Tibial nerve (tissue), 4 donors: ENCODE results near the gene RARB. TPM values are rescaled to one million over a fixed set of nuclear protein-coding genes. Genes with fewer than 3 reads are reported as not detected.

Source experiments
- DNase-seq, 2 donors: peaks; one replicate each; pipeline ENCODE4 v3.0.0-alpha.2; 2019; ENCODE audit warnings: low spot score in 2 of 2
- H3K27ac ChIP-seq, 4 donors: fragments of 200-600 bp; sonication (generic) in 3 of 4; one replicate each; pipeline ENCODE4 v1.5.1; 2017 to 2019; ENCODE audit warnings: mild to moderate bottlenecking in 1 of 4
- H3K27me3 ChIP-seq, 2 donors: fragments of 200-600 bp; sonication (generic) in 1 of 2; one replicate each; pipeline versions ENCODE4 v1.5.1 to v1.6.0; 2017 to 2019
- H3K36me3 ChIP-seq, 3 donors: fragments of 200-600 bp; sonication (generic); one replicate each; pipeline ENCODE4 v1.5.1; 2018 to 2019
- H3K4me1 ChIP-seq, 4 donors: fragments of 200-600 bp; sonication (generic) in 3 of 4; one replicate each; pipeline ENCODE4 v1.5.1; 2017 to 2019
- H3K4me3 ChIP-seq, 4 donors: fragments of 200-600 bp; sonication (generic) in 3 of 4; one replicate each; pipeline ENCODE4 v1.5.1; 2017 to 2019; ENCODE audit warnings: mild to moderate bottlenecking in 1 of 4, moderate library complexity in 1 of 4
- H3K9me3 ChIP-seq, 4 donors: fragments of 200-600 bp; sonication (generic) in 3 of 4; one replicate each; pipeline ENCODE4 v1.5.1; 2017 to 2019
- EP300 ChIP-seq, 2 donors: sonication (generic); formaldehyde crosslinking; IDR thresholded peaks; one replicate each; pipeline ENCODE4 v1.6.1; 2017; ENCODE audit warnings: antibody characterized with exemption in 2 of 2, mild to moderate bottlenecking in 1 of 2
- POLR2A ChIP-seq, 2 donors: fragments of 450-650 bp; IDR thresholded peaks; one replicate each; pipeline ENCODE4 v1.6.1; 2017; ENCODE audit warnings: antibody characterized with exemption in 2 of 2, mild to moderate bottlenecking in 2 of 2, moderate library complexity in 2 of 2
- WGBS, 2 donors: methylation state at CpG; one replicate each; pipeline ENCODE4 v1.1.5; 2018; 5-methylcytosine and 5-hydroxymethylcytosine counted together
- total RNA-seq, 4 donors: library from RNA; depleted of rRNA; stranded (reverse); fragments of >200 nt; gene quantifications; one replicate each; pipeline ENCODE4 v1.1.0, GENCODE V29; 2016
- TF ChIP-seq, protein P1 (sequence below), 5 experiments: fragments of 200-600 bp in 3 of 5; fragments of 450-650 bp in 2 of 5; sonication (generic) in 3 of 5; IDR thresholded peaks; one replicate each; pipeline ENCODE4 v1.5.1; 2016 to 2019; ENCODE audit warnings: antibody characterized with exemption in 5 of 5, mild to moderate bottlenecking in 3 of 5, moderate library complexity in 2 of 5

Gene RARB
- total RNA-seq, 4 donors from 2014 or later = 9.3 to 22.6 (median 15.1) TPM

DNA sequence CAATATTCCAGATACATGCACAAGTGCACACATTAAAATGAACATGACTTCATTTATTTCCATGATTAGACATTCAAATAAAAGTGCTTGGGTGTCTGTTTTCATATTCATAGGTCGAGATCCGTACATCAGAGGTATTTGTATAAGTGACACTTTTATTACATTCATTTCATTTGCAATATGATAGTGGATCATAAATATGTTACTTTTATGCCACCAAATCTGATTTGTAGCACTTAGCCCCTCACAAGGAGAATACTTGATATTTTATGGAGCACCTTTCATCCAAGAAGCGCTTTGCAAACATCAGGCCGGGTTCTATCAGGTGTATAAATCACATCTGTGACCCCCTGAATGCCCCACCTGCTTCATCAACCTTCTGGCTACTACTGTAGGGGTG, 136.0 kb downstream of the RARB start:
- TF ChIP-seq EP300 (IDR thresholded peaks at IDR 0.05) (no peak), POLR2A (IDR thresholded peaks at IDR 0.05) (no peak)
- TF ChIP-seq, protein P1, sequence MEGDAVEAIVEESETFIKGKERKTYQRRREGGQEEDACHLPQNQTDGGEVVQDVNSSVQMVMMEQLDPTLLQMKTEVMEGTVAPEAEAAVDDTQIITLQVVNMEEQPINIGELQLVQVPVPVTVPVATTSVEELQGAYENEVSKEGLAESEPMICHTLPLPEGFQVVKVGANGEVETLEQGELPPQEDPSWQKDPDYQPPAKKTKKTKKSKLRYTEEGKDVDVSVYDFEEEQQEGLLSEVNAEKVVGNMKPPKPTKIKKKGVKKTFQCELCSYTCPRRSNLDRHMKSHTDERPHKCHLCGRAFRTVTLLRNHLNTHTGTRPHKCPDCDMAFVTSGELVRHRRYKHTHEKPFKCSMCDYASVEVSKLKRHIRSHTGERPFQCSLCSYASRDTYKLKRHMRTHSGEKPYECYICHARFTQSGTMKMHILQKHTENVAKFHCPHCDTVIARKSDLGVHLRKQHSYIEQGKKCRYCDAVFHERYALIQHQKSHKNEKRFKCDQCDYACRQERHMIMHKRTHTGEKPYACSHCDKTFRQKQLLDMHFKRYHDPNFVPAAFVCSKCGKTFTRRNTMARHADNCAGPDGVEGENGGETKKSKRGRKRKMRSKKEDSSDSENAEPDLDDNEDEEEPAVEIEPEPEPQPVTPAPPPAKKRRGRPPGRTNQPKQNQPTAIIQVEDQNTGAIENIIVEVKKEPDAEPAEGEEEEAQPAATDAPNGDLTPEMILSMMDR (IDR thresholded peaks at IDR 0.05) = no peak
- no peak for DNase-seq
- peaks cover 0 to 15% (median 0%) of the 10 kb centered on the region in 4 donors for H3K4me1 ChIP-seq

DNA sequence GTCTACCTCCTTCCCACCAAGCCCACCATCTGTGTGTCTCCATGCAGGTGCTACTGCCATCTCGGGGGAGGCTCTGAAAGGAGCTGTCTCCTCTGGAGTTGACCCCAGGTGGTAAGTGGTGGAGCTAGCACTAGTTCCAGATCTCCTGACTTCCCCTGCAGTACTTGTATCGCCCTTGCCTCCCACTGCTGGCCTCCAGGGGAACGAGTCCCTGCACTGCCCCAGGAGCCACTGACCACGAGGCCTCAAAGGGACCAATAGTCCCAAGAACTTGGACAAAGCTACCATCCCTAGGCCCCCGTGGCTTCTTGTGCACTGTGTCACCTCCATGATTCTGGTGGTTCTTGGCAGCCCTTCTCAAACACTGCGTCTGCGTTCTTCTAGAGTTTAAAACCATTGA, 137.7 kb downstream of the RARB start:
- no peaks in the 10 kb centered on the region for H3K9me3 ChIP-seq
- H3K36me3 ChIP-seq = peaks cover 0 to 15% (median 0%) of the 10 kb centered on the region in 3 donors
- H3K4me1 ChIP-seq = peaks cover 0 to 13% (median 0%) of the 10 kb centered on the region in 4 donors
- TF ChIP-seq EP300 (IDR thresholded peaks at IDR 0.05) (no peak), POLR2A (IDR thresholded peaks at IDR 0.05) (no peak)
- TF ChIP-seq, protein P1 (IDR thresholded peaks at IDR 0.05) = no peak
- DNase-seq = no peak
- H3K27me3 ChIP-seq = no peaks in the 10 kb centered on the region
- no peak overlapping the region for H3K27ac ChIP-seq
- no peak overlapping the region for H3K4me3 ChIP-seq
- 91 to 93% methylated on average over 6 of the region's 7 CpGs for WGBS, 2 donors

More for the DNA sequence above, 136.0 kb downstream of the RARB start:
- no peak overlapping the region for H3K4me3 ChIP-seq
- no peaks in the 10 kb centered on the region for H3K36me3 ChIP-seq
- H3K9me3 ChIP-seq = no peaks in the 10 kb centered on the region
- WGBS, 2 donors = 92 to 95% methylated on average over 4 of the region's 4 CpGs
- H3K27me3 ChIP-seq = no peaks in the 10 kb centered on the region
- no peak overlapping the region for H3K27ac ChIP-seq

DNA sequence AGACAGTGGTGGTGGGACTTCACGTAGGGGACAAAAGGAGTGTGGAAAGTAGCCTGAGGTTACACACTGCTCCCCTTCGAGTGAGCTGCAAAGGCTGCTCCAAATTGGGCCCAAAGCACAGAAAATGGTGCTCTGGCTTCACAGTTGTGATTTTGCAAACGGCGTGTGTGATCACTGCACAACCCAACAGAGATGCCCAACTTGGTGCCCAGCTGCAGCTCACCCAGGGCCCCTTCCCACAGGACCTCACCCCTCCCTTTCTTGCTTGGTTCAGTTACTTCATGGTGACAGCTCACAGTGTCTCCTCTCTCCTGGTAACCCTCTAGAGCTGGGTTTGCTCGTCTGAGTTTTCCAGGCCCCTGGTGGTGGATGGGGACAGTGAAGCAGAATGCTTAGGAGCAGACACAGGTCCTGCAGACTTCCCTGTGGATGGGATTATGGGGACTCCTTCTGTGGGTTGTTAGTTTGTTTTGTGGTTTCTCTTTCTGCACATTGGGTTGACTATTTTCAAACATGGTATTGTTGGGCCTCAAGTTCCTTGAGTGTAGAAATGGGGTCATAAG, 138.4 kb downstream of the RARB start:
- Histone ChIP-seq H3K9me3 (no peaks in the 10 kb centered on the region), H3K27ac (no peak overlapping the region), H3K4me3 (no peak overlapping the region), H3K36me3 (peaks cover 0 to 22% (median 0%) of the 10 kb centered on the region in 3 donors), H3K4me1 (peaks cover 0 to 6% (median 0%) of the 10 kb centered on the region in 4 donors), H3K27me3 (no peaks in the 10 kb centered on the region)
- no peak for DNase-seq
- WGBS, 2 donors = 84 to 89% methylated on average over 5 of the region's 5 CpGs
- TF ChIP-seq EP300 (IDR thresholded peaks at IDR 0.05) (no peak), POLR2A (IDR thresholded peaks at IDR 0.05) (no peak)
- TF ChIP-seq, protein P1 (IDR thresholded peaks at IDR 0.05) = no peak

DNA sequence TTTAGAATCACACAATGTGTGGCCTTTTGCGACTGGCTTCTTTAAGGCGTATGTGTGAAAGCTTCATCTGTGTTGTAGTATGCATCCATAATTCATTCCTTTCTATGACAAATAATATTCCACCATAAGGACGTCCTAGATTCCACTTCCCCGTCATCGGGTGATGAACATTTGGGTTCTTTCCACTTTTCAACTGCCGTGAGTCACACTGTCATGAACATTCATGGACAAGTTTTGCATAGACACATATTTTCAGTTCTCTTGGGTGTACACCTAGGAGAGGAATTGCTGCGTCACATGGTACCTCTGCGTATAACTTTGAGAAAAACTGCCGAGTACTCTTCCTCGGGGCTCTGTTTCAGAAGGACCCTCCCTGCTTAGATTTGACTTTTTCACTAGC, 139.3 kb downstream of the RARB start:
- Histone ChIP-seq H3K4me3 (no peak overlapping the region), H3K36me3 (peaks cover 0 to 25% (median 0%) of the 10 kb centered on the region in 3 donors), H3K27ac (no peak overlapping the region), H3K27me3 (no peaks in the 10 kb centered on the region), H3K9me3 (no peaks in the 10 kb centered on the region), H3K4me1 (no peaks in the 10 kb centered on the region)
- no peak for DNase-seq
- TF ChIP-seq EP300 (IDR thresholded peaks at IDR 0.05) = no peak
- 77 to 90% methylated on average over 10 of the region's 10 CpGs for WGBS, 2 donors

DNA sequence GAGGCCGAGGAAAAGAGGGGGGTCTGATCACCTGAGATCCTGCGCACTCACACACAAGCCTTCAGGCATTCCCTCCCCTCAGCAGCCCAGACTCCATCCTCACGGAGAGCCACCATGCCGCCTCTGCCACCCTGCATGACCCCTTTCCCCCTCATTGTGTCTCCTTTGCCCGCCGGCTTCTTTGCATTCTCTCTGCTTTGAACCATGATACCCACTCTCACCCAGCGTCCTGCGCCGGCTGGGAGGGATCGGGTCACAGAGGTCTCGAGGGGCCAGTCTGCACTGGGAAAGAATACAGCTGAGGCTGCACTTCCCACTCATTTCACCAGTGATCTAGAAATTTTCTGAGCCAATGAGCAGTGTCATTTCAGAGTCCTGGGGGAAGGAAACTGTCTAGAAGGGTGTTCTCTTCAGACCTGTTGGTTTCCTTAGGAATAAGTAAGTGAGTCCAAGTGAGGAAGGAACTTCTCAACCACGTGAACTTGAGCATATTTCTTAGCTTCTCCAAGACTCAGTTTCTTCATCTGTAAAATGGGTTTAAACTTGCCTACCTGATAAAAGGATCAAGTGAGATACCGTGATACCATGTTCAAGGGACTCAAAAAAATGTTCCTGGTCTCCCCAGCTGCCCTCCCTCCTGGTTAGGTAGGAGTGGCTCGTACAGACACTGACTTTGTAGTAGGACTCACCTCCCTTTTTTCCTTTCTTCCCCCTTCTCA, 139.9 kb downstream of the RARB start:
- H3K27me3 ChIP-seq = no peaks in the 10 kb centered on the region
- peaks cover 0 to 3% (median 0%) of the 10 kb centered on the region in 4 donors for H3K4me1 ChIP-seq
- peaks cover 0 to 25% (median 0%) of the 10 kb centered on the region in 3 donors for H3K36me3 ChIP-seq
- no peak overlapping the region for H3K27ac ChIP-seq
- TF ChIP-seq, protein P1 (IDR thresholded peaks at IDR 0.05) = no peak
- TF ChIP-seq POLR2A (IDR thresholded peaks at IDR 0.05) (no peak), EP300 (IDR thresholded peaks at IDR 0.05) (no peak)
- 79 to 84% methylated on average over 14 of the region's 14 CpGs for WGBS, 2 donors
- no peak for DNase-seq
- no peak overlapping the region for H3K4me3 ChIP-seq
- no peaks in the 10 kb centered on the region for H3K9me3 ChIP-seq
